H1 (cell line): ENCODE measurements around the gene STK33. TPM values are rescaled to one million over a fixed set of nuclear protein-coding genes. Genes with fewer than 3 reads are reported as not detected.

ENCODE experiments used
- CTCF ChIA-PET: fragments of 300-600 bp; sonication (Branson Sonifier 250); formaldehyde crosslinking; loops from one replicate; lab custom pipeline; 2021; ENCODE audit not compliant: partially characterized antibody; lab: Charles Lee
- POLR2A ChIA-PET: fragments of 300-600 bp; sonication (Branson Sonifier 250); formaldehyde crosslinking; loops from one replicate; lab custom pipeline; 2021; ENCODE audit warnings: inconsistent platforms; ENCODE audit not compliant: partially characterized antibody; lab: Charles Lee
- DNase-seq, 2 experiments: peaks; one replicate each; pipeline versions ENCODE4 v3.0.0 to v3.0.0-alpha.2; 2010 to 2022; ENCODE audit warnings: low spot score in 2 of 2, low read depth in 1 of 2, mixed read lengths in 1 of 2
- FAIRE-seq: peaks from 2 replicates; lab custom pipeline; 2011; peaks lifted over from hg19 to GRCh38; lab: Jason Lieb, UNC
- H2AFZ ChIP-seq: 2 replicates; pipeline ENCODE4 v1.8.1; 2012; ENCODE audit warnings: low read length, inconsistent platforms
- H2AK5ac ChIP-seq: 2 replicates; pipeline ENCODE4 v1.6.1; 2013; ENCODE audit warnings: low read depth, low read length
- H2BK120ac ChIP-seq: replicated peaks from 2 replicates; pipeline ENCODE3; 2013; ENCODE audit warnings: low read depth, low read length, inconsistent platforms
- H2BK12ac ChIP-seq: 2 replicates; pipeline ENCODE4 v1.6.1; 2013; ENCODE audit warnings: low read depth, low read length
- H2BK15ac ChIP-seq: 2 replicates; pipeline ENCODE4 v1.6.1; 2013; ENCODE audit warnings: low read length
- H2BK20ac ChIP-seq: 2 replicates; pipeline ENCODE4 v1.6.1; 2013; ENCODE audit warnings: low read length
- H2BK5ac ChIP-seq: 2 replicates; pipeline ENCODE4 v1.6.1; 2013; ENCODE audit warnings: low read depth, low read length
- H3K14ac ChIP-seq: 2 replicates; pipeline ENCODE4 v1.6.1; 2013; ENCODE audit warnings: inconsistent platforms; ENCODE audit not compliant: insufficient read length
- H3K18ac ChIP-seq: 2 replicates; pipeline ENCODE4 v1.6.1; 2013; ENCODE audit warnings: low read length; ENCODE audit errors: extremely low read depth
- H3K23ac ChIP-seq: 2 replicates; pipeline ENCODE4 v1.6.1; 2013; ENCODE audit warnings: inconsistent platforms; ENCODE audit not compliant: insufficient read length
- H3K23me2 ChIP-seq: 2 replicates; pipeline ENCODE4 v1.6.1; 2013; ENCODE audit warnings: low read depth, low read length
- H3K27ac ChIP-seq: 2 replicates; pipeline ENCODE4 v1.6.1; 2011; ENCODE audit warnings: low read depth, low read length, inconsistent platforms
- H3K27me3 ChIP-seq, 4 experiments: replicated peaks in 1 of 4; 1 replicate in 1 of 4; 2 replicates in 3 of 4; pipeline versions ENCODE4 v1.6.1 to v1.8.1; 2011 to 2013; ENCODE audit warnings: low read length in 3 of 4, mild to moderate bottlenecking in 3 of 4, inconsistent platforms in 2 of 4, mixed read lengths in 2 of 4, moderate library complexity in 1 of 4; ENCODE audit not compliant: control insufficient read depth in 3 of 4, insufficient read depth in 3 of 4; ENCODE audit errors: extremely low read depth in 1 of 4
- H3K36me3 ChIP-seq, 4 experiments: 2 replicates each; pipeline versions ENCODE4 v1.6.1 to v1.8.1; 2011 to 2013; ENCODE audit warnings: mild to moderate bottlenecking in 4 of 4, low read length in 3 of 4, moderate library complexity in 2 of 4, control low read depth in 1 of 4, inconsistent platforms in 1 of 4; ENCODE audit not compliant: insufficient read depth in 4 of 4, control insufficient read depth in 2 of 4
- H3K4ac ChIP-seq: replicated peaks from 2 replicates; pipeline ENCODE3; 2013; ENCODE audit warnings: low read length, low read depth, mixed read lengths, inconsistent platforms; ENCODE audit not compliant: insufficient read length
- H3K4me1 ChIP-seq, 4 experiments: replicated peaks in 1 of 4; 1 replicate in 1 of 4; 2 replicates in 3 of 4; pipeline versions ENCODE4 v1.6.1 to v1.8.1; 2011 to 2013; ENCODE audit warnings: low read length in 3 of 4, inconsistent platforms in 2 of 4, mixed read lengths in 1 of 4; ENCODE audit not compliant: insufficient read depth in 4 of 4, control insufficient read depth in 3 of 4
- H3K4me2 ChIP-seq, 2 experiments: 2 replicates each; pipeline versions ENCODE4 v1.6.1 to v1.8.1; 2011 to 2013; ENCODE audit warnings: low read depth in 2 of 2, low read length in 2 of 2, control low read depth in 1 of 2, inconsistent platforms in 1 of 2, mild to moderate bottlenecking in 1 of 2; ENCODE audit not compliant: insufficient read depth in 1 of 2
- H3K4me3 ChIP-seq, 4 experiments: fragments of 200-600, 300-600 bp in 1 of 4; sonication (generic), shearing (Covaris generic), sonication (Bioruptor Twin) in 1 of 4; 2 replicates each; pipeline versions ENCODE4 v1.5.1 to v1.8.1; 2011 to 2016; ENCODE audit warnings: low read length in 4 of 4, low read depth in 3 of 4, control low read depth in 2 of 4, inconsistent platforms in 2 of 4, mild to moderate bottlenecking in 2 of 4, mixed read lengths in 1 of 4, moderate library complexity in 1 of 4; ENCODE audit not compliant: insufficient read depth in 2 of 4; ENCODE audit errors: extremely low read depth in 1 of 4
- H3K56ac ChIP-seq: replicated peaks from 2 replicates; pipeline ENCODE3; 2013; ENCODE audit warnings: low read depth, mild to moderate bottlenecking, mixed read lengths, low read length, inconsistent platforms; ENCODE audit not compliant: insufficient read length
- H3K79me1 ChIP-seq: 2 replicates; pipeline ENCODE4 v1.6.1; 2013; ENCODE audit warnings: low read depth, low read length, control low read depth
- H3K79me2 ChIP-seq, 2 experiments: 2 replicates each; pipeline versions ENCODE4 v1.6.1 to v1.8.1; 2012 to 2013; ENCODE audit warnings: low read length in 2 of 2, mild to moderate bottlenecking in 2 of 2, inconsistent platforms in 1 of 2; ENCODE audit not compliant: insufficient read depth in 2 of 2, control insufficient read depth in 1 of 2
- H3K9ac ChIP-seq, 4 experiments: replicated peaks in 1 of 4; 1 replicate in 1 of 4; 2 replicates in 3 of 4; pipeline versions ENCODE4 v1.6.1 to v1.8.1; 2011 to 2013; ENCODE audit warnings: low read depth in 3 of 4, low read length in 3 of 4, control low read depth in 2 of 4, mild to moderate bottlenecking in 2 of 4, moderate library complexity in 2 of 4, inconsistent platforms in 1 of 4; ENCODE audit errors: extremely low read depth in 1 of 4
- H3K9me3 ChIP-seq, 2 experiments: 2 replicates each; pipeline versions ENCODE4 v1.6.1 to v1.8.1; 2012 to 2013; ENCODE audit warnings: mild to moderate bottlenecking in 2 of 2, moderate library complexity in 2 of 2, control low read depth in 1 of 2, inconsistent platforms in 1 of 2, low read depth in 1 of 2, low read length in 1 of 2, mixed read lengths in 1 of 2; ENCODE audit not compliant: insufficient read depth in 2 of 2
- H4K20me1 ChIP-seq, 2 experiments: replicated peaks in 1 of 2; 2 replicates each; pipeline versions ENCODE3 to v1.8.1; 2011 to 2013; ENCODE audit warnings: inconsistent platforms in 2 of 2, low read length in 2 of 2, mild to moderate bottlenecking in 1 of 2; ENCODE audit not compliant: insufficient read depth in 2 of 2, control insufficient read depth in 1 of 2
- H4K5ac ChIP-seq: 2 replicates; pipeline ENCODE4 v1.6.1; 2013; ENCODE audit warnings: low read length, low read depth, mixed read lengths, inconsistent platforms; ENCODE audit not compliant: insufficient read length
- H4K8ac ChIP-seq: 2 replicates; pipeline ENCODE4 v1.8.0; 2013; ENCODE audit warnings: mild to moderate bottlenecking, moderate library complexity, low read length, inconsistent platforms; ENCODE audit not compliant: insufficient read depth; ENCODE audit errors: extremely low read depth
- H4K91ac ChIP-seq: replicated peaks from 2 replicates; pipeline ENCODE3; 2013; ENCODE audit warnings: low read length, mixed read lengths, inconsistent platforms; ENCODE audit not compliant: insufficient read length
- CBX5 ChIP-seq: fragments of 300-800, 300-1000 bp; sonication (generic); IDR thresholded peaks from 2 replicates; pipeline ENCODE4 v1.7.1; 2016; ENCODE audit warnings: antibody characterized with exemption, low read length, low read depth
- HDAC2 ChIP-seq, 2 experiments: fragments of 300-600 bp in 1 of 2; sonication (generic) in 1 of 2; IDR thresholded peaks; 2 replicates each; pipeline ENCODE4 v1.6.1; 2011 to 2012; ENCODE audit warnings: low read depth in 2 of 2, low read length in 2 of 2, mild to moderate bottlenecking in 2 of 2, moderate library complexity in 2 of 2, borderline replicate concordance in 1 of 2, inconsistent platforms in 1 of 2
- NANOG ChIP-seq: IDR thresholded peaks from 2 replicates; pipeline ENCODE4 v1.6.1; 2011; ENCODE audit warnings: low read length, low read depth, mild to moderate bottlenecking, inconsistent platforms; ENCODE audit not compliant: insufficient read depth, poor library complexity, severe bottlenecking
- WGBS, 2 experiments: shearing (Covaris generic) in 1 of 2; methylation state at CpG; one replicate each; pipeline versions ENCODE4 v1.1.6 to v1.1.7; 2013 to 2015; ENCODE audit warnings: low lambda C conversion rate in 2 of 2, mixed read lengths in 2 of 2, inconsistent platforms in 1 of 2, low coverage in 1 of 2, missing lambda C conversion rate in 1 of 2; ENCODE audit not compliant: insufficient replicate concordance in 2 of 2, insufficient coverage in 1 of 2, insufficient read length in 1 of 2; ENCODE audit errors: extremely low coverage in 1 of 2, missing lambda C conversion rate in 1 of 2; 5-methylcytosine and 5-hydroxymethylcytosine counted together
- polyA plus RNA-seq, 7 experiments: library from polyadenylated mRNA; depleted of rRNA in 3 of 7; stranded (reverse) in 5 of 7; unstranded in 2 of 7; fragments of >200 nt in 5 of 7; fragments of 200-250 nt in 2 of 7; gene quantifications; 1 replicate in 5 of 7; 2 replicates in 1 of 7; 4 replicates in 1 of 7; pipeline versions ENCODE4 v1.2.1 to v1.2.3, GENCODE V29; 2011 to 2013; ENCODE audit warnings: missing spikeins in 2 of 7, mixed read lengths in 2 of 7
- total RNA-seq: library from RNA; stranded (reverse); fragmentation: NEBNext Ultra II Directional; extraction: Animal tissue kit (Norgen Biotek cat#: 25700); gene quantifications from 2 replicates; pipeline ENCODE4 v1.2.1, GENCODE V29; 2021

STK33 gene
- total and polyA plus RNA-seq, 2 of the 8 experiments (the other 6 are each of a cell fraction or from before 2014, with no cell fraction given): 8.8 to 25.1 TPM

- no peak overlapping the region for H4K5ac ChIP-seq
- TF ChIP-seq NANOG: no peak
- TF ChIP-seq CBX5: no peak
- no peak for TF ChIP-seq HDAC2 (IDR thresholded peaks at IDR 0.05; ENCODE audit: borderline replicate concordance in 1 of 2, low read depth in 2 of 2, low read length in 2 of 2)
- H2BK20ac ChIP-seq: no peak overlapping the region
- H3K27ac ChIP-seq: no peak overlapping the region
- no peak overlapping the region for H2AFZ ChIP-seq
- peaks cover 0 to 10% (median 2%) of the 10 kb centered on the region in 4 experiments; a peak in 5 of 7 replicates for H3K4me1 ChIP-seq
- H2BK12ac ChIP-seq: no peak overlapping the region
- H3K36me3 ChIP-seq: no peaks in the 10 kb centered on the region
- no peaks in the 10 kb centered on the region for H3K27me3 ChIP-seq
- no peak overlapping the region for H2AK5ac ChIP-seq
- 0 out of 4 replicates have a peak overlapping the region, but pooled peaks of 1 of the 2 experiments have one; percentile 5 for H3K4me2 ChIP-seq
- no peak overlapping the region for H3K4ac ChIP-seq
- no peak overlapping the region for H2BK15ac ChIP-seq
- no peak overlapping the region for H4K91ac ChIP-seq
- H3K4me3 ChIP-seq: no peak overlapping the region
- no peak overlapping the region for H4K8ac ChIP-seq
- DNase-seq: no peak
- FAIRE-seq: no peak
- no peak overlapping the region for H3K23ac ChIP-seq
- no peak overlapping the region for H3K9ac ChIP-seq
- no peaks in the 10 kb centered on the region for H3K79me1 ChIP-seq
- POLR2A ChIA-PET: interaction anchor here (0.7 kb wide), 1 partner anchor 10 kb away, joined by 3 read pairs; no protein-coding TSS in a partner anchor
- H3K14ac ChIP-seq: no peak overlapping the region
- H3K23me2 ChIP-seq: no peaks in the 10 kb centered on the region
- H2BK120ac ChIP-seq: no peak overlapping the region
- CTCF ChIA-PET: interaction anchor here (2.5 kb wide), 1 partner anchor 178 kb away, joined by 7 read pairs; no protein-coding TSS in a partner anchor
- no peak overlapping the region for H3K56ac ChIP-seq
- no peaks in the 10 kb centered on the region for H3K79me2 ChIP-seq
- no peaks in the 10 kb centered on the region for H4K20me1 ChIP-seq
- no peak overlapping the region for H2BK5ac ChIP-seq
- no peak overlapping the region for H3K18ac ChIP-seq
- H3K9me3 ChIP-seq: no peaks in the 10 kb centered on the region
- 85% methylated on average over 7 of the region's 7 CpGs; no CpG with 5 or more reads in 1 of the 2 experiments for WGBS, 2 experiments
Observed at GRCh38 chr11:8387141-8387540, 206.9 kb downstream of the STK33 start.
